Measurements from ENCODE around the gene DDX46.
"Not testable (repeated sequence)": the region's sequence is repeated elsewhere in the genome, so short reads cannot be mapped to it uniquely, and the experiment has no call there.

Gene DDX46

DNA sequence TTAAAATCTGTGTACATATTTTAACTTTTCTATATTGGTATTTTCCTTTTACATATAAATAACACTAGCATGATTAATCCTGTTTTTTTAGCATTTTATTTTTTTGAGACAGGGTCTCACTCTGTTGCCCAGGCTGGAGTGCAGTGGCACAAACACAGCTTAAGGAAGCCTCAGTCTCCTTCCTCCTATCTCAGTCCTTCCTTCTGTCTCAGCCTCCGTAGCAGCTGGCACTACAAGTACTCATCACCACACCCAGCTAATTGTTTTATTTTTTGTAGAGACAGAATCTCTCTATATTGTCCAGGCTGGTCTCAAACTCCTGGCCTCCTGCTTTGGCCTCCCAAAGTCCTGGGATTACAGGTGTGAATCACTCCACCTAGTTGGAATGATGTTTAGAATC lies 85.7 kb downstream of the DDX46 start:
- no peak for DNase-seq (ENCODE audit: low spot score)

DNA sequence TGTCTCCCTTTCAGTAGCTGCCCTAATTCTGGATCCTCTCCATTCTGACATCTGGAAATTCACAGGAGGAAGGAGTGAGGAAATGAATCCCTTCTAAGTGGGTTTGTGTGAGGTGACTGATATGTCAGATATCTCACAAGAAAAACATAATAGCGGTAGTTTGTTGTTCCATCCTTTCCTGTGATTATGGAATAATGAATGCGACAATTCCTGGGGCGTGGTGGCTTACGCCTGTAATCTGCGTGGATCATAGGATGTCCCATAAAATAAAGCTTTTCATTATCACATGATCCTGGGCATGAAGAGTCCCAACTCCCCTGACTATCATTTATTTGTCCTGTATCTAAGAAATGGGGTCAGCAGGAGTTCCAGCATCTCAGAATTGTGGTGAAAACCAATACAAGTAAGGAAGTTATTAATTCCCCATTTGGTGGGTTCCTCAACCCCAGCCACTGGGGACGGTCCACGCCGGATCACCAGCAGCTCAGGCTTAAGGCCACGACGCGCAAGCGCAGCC lies 86.8 kb downstream of the DDX46 start:
- DNase-seq (ENCODE audit: low spot score) = no peak

DNA sequence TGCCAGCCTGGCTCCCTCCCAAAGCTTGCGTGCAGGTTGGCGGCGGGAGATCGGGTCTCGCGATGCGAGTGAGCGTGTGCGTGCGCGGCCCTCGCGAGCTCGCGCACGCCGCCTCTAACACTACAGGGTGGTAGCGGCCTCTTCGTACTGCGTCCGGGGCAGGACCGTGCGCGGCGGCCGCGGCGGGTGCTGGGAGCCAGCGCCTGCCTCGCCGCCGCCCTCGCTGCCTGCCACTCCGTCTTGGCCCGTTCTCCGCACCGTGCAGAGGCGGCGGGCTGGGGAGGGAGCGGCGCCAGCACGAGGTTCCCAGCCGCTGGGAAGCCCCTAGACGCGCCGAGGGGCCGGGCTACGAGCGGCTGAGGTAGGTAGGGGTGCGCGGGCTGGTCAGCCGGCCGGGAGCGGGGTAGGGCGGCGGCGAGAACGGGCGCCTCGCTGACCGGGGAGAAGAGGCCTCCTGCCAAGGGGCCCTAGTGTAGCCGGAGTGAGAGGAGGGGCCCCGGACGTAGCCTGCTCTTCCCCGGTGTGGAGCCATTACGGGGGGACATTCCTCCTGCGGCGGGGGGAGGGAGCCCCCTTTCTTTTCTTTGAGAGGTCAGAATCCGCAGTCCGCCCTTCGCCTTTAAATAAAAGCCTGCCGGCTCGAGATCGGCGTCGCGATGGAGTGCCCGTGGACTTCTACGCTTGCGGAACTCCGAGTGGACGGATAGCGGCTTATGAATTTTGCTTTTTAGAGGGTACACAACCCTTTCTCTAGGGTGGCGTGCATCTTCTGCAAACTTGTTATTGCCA lies 87.5 kb downstream of the DDX46 start, which contains the start of gene C5orf24:
Gene C5orf24, plus strand, starts transcription at position 117 of the 789 bp plus-strand sequence. CDS start 8,933 bp downstream, outside the sequence.
- peak; percentile 97 for DNase-seq (ENCODE audit: low spot score)

DNA sequence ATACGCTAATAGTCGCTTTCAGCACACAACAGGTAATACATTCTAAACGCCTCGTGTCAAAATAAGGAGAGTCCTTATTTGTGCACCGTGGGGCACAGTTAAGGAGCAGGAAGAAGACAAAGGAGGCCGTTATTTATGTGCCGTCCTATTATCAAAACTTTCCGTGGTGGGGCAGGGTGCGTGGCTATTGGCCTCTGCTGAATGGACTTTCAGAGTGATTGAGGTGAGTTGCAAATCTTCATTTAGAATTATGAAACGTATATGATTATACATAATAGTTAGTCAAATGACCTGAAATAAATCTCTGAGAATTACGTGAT lies 88.0 kb downstream of the DDX46 start:
- DNase-seq (ENCODE audit: low spot score) = peak; percentile 20

DNA sequence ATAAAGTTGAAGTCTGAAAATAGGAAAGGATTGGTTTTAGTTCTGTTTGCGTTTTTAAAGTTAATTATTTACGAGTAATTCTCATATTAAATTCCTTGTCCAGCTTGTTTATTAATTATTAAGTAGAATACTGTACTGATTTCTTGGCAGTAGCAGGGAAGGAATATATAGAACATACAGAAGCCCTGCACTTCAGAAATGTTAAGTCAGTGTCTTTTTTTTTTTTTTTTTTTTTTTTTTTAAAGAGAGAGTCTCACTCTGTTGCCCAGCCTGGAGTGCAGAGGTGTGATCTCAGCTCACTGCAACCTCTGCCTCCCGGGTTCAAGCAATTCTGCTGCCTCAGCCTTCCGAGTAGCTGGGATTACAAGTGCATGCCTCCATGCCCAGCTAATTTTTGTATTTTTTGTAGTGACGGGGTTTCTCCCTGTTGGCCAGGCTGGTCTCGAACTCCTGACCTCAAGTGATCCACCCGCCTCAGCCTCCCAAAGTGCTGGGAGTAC lies 90.9 kb downstream of the DDX46 start:
- not testable (repeated sequence) for DNase-seq (ENCODE audit: low spot score)

GRCh38 chr5:134851307-134851923 lies 92.8 kb downstream of the DDX46 start:
- no peak for DNase-seq (ENCODE audit: low spot score)

DNA sequence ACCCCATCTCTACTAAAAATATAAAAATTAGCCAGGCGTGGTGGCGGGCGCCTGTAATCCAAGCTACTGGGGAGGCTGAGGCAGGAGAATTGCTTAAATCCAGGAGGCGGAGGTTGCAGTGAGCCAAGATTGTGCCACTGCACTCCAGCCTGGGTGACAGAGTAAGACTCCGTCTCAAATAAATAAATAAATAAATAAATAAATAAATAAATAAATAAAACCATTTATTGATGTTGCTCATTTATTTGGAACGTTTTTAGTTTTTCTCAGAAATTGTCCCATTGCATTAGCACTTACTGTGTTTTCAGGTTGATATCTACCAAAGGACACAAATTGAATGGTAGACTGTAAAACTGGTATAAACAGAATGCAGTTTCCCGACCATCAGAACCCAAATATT lies 97.9 kb downstream of the DDX46 start:
- DNase-seq (ENCODE audit: low spot score) = not testable (repeated sequence)

DNA sequence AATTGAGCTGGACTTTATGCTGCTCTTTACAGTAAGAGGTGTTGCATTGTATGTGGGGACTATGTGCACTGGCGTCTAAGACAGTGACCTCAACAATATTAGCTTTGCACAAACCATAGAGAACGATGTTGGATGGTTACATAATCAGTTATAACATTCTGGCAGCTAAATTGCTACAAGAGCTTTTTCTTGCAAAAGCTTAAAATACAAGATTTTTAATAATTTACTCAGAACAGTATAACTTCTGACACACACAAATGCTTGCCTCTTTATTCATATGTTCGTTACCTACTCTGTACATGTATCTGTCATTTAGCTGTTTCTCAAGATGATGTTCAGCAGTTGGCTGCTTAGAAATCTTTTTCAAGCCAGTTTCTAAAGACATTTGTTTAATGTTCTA lies 98.8 kb downstream of the DDX46 start:
- DNase-seq (ENCODE audit: low spot score) = no peak

DNA sequence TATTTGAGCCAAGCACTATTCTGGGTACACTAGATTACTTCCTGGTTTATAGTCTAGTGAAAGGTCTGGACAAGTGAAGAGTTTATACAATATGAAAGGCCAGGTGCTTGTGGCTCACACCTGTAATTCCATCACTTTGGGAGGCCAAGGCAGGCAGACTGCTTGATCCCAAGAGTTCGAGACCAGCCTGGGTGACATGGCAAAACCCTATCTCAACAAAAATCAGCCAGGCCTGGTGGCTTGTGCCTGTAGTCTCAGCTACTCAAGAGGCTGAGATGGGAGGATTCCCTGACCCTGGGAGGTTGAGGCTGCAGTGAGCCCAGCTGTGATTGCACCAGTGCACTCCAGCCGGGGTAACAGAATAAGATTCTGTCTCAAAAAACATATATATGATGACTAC lies 106.1 kb downstream of the DDX46 start:
- DNase-seq (ENCODE audit: low spot score) = no peak

GRCh38 chr5:134873494-134873893 lies 114.9 kb downstream of the DDX46 start:
- no peak for DNase-seq (ENCODE audit: low spot score)

DNA sequence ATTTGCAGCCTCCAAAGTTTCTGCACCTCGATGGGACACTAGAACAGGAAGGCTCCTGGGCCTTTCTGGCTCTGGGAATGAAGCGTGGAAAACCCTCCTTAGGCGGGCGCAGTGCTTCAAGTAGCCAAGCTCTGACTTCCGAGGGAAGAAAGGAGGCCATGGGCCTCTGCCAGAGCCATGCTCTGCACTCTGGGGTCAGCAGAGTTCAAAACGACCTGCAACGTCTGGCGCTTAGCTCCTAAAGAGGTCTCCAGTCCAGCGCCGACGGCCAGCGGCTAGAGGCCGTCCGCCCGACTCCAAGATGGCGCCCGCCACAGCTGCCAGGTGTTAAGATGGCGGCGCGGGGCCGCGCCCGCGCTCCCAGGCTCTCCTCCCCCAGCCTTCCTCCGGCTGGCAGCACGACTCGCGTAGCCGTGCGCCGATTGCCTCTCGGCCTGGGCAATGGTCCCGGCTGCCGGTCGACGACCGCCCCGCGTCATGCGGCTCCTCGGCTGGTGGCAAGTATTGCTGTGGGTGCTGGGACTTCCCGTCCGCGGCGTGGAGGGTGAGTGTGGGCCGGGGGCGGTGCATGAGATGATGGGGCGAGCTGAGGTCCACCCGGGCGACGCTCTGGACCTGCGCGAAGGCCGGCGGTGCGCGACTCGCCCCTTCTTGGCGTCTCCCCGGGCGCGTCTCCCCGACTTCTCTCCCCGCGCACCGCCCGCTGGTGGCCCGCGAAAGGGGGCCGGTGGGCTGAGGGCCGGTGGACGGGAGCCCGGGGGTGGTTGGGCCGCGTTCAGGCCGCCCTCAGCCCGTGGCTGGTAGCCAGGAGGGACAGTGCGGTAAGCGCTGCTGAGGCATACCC lies 115.6 kb downstream of the DDX46 start, which contains the start of gene TXNDC15:
Gene TXNDC15, plus strand, starts transcription at position 385 of the 844 bp plus-strand sequence. Its CDS starts 57 bp downstream, at position 442.
- peak; percentile 91 for DNase-seq (ENCODE audit: low spot score)

DNA sequence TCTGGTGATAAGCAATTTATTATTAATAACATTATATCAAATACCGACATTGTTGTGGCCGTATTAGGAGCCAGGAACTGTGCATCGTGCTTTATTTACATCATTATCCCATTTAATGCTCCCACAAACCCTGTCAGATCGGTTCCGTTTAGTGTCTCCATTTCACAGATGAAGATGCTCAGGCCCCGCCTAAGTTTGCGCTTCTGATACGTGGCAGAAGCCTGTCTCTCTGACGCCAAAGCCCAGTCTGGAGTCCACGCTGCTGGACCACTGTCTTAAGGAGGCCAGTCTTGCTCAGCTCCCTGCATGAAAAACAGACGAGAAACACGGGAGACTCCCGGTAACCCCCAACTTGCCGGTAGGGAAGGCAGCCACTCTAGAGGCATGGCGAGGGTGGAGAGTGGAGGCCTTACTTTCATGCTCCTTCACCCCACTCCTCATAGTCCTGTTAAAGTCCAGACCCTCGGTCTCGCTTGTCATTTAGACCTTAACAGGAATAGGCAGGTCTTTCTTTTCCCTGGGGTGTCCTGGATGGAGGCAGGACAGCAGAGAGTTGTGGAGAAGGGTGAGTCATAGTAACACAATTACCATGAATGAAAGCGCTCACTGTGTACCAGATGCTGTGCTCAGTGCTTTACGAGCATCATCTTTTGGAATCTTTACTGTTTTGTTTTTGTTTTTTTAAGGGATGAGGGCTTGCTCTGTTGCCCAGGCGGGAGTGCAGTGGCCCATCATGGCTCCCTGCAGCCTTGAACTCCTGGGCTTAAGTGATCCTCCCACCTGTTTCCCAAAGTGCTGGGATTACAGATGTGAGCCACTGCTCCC lies 116.5 kb downstream of the DDX46 start:
- DNase-seq (ENCODE audit: low spot score) = peak; percentile 28

DNA sequence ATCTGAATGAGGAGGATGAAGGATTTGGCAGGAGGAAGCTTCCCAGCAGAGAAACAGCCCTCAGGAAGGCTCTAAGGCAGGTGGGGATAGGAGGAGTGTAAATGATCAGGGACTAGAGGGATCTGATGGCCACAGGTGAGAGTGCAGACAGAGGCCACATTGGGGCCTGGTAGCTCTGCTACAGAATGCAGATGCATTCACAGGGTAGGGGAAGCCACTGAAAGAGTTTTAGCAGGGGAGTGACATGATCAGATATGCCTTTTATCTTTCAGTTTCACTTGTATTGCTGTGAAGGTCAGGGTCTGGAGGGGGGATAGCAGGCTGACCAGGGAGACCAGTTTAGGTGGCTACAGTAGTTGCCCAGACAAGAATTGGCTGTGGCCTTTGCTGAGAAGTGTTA lies 118.6 kb downstream of the DDX46 start:
- DNase-seq (ENCODE audit: low spot score) = no peak

DNA sequence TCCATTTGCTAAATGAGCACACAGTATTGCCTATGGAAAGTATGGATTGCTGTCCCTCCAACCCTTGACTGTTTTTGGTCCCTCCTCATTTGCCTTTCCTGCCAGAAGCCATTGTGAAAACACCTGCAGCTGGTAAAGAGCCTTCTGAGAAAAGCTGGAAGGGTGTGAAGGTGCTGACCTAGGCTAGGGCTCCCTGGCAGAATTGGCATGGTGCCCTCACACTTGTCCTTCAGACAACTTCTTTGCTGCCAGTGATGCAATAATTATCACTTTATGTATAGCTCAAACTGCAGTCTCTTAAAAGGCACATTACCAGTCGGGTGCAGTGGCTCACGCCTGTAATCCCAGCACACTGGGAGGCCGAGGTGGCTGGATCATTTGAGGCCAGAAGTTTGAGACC lies 119.8 kb downstream of the DDX46 start:
- DNase-seq (ENCODE audit: low spot score) = no peak

GRCh38 chr5:134879456-134879855 lies 120.9 kb downstream of the DDX46 start:
- no peak for DNase-seq (ENCODE audit: low spot score)

Data from LoVo (cell line).